Fibroblast of villous mesenchyme (primary cell): ENCODE results near the gene OR1K1. TPM values are rescaled to one million over a fixed set of nuclear protein-coding genes. Genes with fewer than 3 reads are reported as not detected.
"Not testable (repeated sequence)": the region's sequence is repeated elsewhere in the genome, so short reads cannot be mapped to it uniquely, and the experiment has no call there.

Experiments
- DNase-seq: peaks from one replicate; pipeline ENCODE4 v3.0.0-alpha.2; 2010; ENCODE audit warnings: low read depth
- H3K4me3 ChIP-seq: 2 replicates; pipeline ENCODE4 v1.5.1; 2011; ENCODE audit warnings: low read depth, mild to moderate bottlenecking, low read length
- total RNA-seq: library from RNA; depleted of rRNA; stranded (reverse); fragments of >200 nt; gene quantifications from 2 replicates; pipeline ENCODE4 v1.2.3, GENCODE V29; 2012
- TF ChIP-seq, protein P1 (sequence below): IDR thresholded peaks from 2 replicates; pipeline ENCODE4 v1.5.1; 2012; ENCODE audit warnings: low read depth, mild to moderate bottlenecking, low read length; ENCODE audit not compliant: insufficient read depth

OR1K1 gene
- total RNA-seq, 1 donor, result not detected

DNA sequence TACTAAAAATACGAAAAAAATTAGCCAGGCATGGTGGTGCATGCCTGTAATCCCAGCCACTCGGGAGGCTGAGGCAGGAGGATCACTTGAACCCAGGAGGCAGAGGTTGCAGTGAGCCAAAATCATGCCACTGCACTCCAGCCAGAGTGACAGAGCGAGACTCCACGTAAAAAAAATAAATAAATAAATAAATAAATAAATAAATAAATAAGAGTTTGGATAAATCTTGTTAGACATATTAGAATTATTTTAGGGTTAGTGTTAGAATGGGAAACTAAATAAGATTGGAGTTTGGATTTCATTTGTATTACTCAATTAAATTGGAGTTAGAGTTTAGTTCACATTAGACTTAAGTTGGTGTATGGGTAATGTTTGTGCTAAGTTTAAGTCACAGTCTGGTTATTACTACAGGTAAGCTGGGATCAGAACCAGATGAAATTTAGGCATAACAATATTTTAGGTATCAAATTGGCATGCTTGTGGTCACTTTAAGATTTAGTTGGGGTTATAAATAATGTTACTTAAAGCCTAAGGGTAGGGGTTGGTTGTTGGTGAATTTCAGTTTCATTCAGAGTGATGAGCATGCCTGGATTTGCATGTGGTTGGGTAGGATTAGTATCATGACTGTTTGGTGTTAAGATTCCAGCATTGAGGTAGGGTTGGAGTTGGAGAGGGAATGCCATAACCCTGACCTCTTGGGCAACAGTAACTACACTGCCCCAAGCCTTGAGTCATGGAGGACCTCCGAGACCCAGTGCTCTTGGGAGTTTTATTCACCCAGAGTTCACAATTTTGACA lies 7.9 kb upstream of the OR1K1 start:
- H3K4me3 ChIP-seq, result no peak overlapping the region
- no peak for DNase-seq
- TF ChIP-seq, protein P1, sequence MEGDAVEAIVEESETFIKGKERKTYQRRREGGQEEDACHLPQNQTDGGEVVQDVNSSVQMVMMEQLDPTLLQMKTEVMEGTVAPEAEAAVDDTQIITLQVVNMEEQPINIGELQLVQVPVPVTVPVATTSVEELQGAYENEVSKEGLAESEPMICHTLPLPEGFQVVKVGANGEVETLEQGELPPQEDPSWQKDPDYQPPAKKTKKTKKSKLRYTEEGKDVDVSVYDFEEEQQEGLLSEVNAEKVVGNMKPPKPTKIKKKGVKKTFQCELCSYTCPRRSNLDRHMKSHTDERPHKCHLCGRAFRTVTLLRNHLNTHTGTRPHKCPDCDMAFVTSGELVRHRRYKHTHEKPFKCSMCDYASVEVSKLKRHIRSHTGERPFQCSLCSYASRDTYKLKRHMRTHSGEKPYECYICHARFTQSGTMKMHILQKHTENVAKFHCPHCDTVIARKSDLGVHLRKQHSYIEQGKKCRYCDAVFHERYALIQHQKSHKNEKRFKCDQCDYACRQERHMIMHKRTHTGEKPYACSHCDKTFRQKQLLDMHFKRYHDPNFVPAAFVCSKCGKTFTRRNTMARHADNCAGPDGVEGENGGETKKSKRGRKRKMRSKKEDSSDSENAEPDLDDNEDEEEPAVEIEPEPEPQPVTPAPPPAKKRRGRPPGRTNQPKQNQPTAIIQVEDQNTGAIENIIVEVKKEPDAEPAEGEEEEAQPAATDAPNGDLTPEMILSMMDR, result no peak

DNA sequence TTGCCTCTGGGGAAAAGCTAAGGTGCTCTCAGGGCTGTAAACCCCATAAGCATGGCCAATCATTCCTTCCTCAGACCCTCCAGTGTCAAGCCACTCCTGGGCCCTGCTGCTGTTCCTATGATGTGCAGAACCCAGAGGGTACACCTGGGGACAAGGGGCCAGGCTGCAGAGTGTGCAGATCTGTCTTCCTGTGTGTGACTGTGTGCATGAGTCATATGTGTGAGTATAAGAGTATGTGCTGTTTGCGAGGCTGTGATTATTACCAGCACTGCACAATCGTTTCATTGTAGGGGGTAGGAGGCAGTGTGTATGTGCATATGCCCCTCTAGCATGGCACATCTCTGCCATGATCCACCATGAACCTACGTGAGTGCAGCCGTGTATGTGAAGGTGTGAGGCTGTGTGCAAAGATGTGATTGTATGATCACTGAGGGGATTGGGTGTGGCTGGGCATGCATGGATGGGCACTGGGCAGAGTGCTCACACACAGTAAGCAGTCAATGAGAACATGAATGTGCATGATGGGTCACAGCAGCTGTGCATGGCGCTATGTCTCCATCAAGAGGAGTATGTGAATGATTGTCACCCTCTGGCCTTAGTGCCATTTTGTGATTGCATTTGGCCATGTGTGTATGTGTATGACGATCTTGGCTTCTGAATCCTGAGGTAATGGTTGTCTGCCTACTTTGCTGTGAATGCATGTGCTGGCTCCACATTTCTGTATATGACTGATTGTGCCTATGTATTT lies 2.4 kb upstream of the OR1K1 start:
- DNase-seq, result no peak
- H3K4me3 ChIP-seq, result no peak overlapping the region
- TF ChIP-seq, protein P1, result no peak

DNA sequence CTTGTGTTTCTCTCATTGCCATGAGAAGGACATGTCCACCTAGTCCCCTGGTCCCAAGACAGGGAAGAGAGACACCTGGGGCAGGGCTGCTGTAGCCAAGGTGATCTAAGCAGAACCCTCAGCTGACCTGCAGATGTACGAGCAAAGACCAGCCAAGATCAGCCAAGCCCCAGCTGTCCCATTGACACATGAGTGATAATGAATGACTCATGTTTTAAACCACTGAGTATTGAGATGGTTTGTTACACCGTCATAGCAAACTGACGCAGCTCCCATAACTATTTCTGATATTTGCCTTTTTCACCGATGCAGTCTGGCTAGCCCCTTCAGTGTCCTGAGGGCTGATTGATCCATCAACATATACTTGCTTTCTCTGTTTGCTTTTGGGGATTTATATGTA lies 6.7 kb downstream of the OR1K1 start:
- DNase-seq, result no peak
- no peak overlapping the region for H3K4me3 ChIP-seq
- TF ChIP-seq, protein P1, result no peak

DNA sequence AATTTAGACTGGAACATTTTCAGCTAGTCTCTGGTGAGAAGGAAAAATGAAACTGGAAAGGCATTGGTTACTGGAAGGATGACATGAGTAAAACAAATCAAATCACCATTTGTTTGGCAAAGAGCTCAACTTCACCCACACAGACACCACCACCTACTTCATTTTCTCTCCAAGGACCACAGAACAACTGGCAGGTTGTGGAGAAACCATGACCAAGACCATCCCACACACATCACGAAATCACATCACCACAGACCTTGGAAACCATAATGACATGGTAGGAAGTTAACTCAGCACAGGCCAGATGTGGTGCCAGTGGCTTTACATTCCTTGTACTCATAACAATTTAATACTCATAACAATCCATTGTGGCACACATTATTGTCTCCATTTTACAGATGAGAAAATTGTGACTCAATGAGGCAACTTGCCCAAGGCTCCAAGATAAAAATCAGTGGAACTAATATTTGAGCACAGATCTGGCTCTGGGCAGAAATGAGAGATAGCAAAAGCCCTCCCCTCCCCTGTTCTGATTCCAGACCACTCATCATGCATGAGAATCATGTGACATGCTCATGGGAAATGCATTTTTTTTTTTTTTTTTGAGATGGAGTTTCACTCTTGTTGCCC lies 7.5 kb downstream of the OR1K1 start:
- TF ChIP-seq, protein P1, result no peak
- DNase-seq, result no peak
- H3K4me3 ChIP-seq, result no peak overlapping the region

DNA sequence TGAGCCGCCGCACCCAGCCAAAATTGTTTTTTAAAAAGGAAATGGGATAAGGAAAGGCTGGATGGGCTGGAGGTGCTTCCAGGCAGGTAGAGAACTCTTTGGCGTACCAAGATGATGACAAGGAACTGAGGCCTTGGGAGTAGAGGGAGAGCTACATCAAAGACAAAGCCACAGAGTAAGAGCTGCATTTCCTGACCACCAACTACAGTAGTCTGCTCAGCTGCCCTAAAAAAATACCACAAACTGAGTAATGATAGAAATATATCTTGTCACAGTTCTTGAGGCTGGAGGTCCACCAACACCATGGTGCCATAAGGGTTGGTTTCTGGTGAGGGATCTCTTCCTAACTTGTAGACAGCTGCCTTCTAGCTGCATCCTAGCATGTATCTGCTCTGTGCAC lies 8.2 kb downstream of the OR1K1 start:
- no peak for DNase-seq
- TF ChIP-seq, protein P1, result no peak

DNA sequence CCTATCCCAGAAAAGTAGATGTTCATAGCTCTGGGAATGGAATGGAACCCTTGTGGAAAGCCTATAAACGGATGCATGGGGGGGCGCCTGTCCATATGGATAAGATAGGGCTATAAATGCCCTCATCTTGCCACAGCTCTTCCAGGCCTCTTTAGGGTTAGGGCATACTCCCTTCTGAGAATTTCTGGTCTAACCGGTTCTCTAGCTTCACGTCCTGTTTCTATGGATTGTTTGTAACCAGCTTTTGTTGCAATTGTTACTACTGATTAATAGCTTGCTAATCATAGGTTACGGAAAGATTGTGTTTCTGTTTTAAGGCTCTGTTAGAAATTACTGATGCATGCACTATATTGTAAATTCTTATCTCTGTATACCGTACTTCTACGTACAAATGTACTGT lies 9.3 kb downstream of the OR1K1 start:
- not testable (repeated sequence) for H3K4me3 ChIP-seq, DNase-seq

More for the DNA sequence above, 8.2 kb downstream of the OR1K1 start:
- no peak overlapping the region for H3K4me3 ChIP-seq
